ENCODE measurements around the gene HBS1L.

Gene HBS1L

DNA sequence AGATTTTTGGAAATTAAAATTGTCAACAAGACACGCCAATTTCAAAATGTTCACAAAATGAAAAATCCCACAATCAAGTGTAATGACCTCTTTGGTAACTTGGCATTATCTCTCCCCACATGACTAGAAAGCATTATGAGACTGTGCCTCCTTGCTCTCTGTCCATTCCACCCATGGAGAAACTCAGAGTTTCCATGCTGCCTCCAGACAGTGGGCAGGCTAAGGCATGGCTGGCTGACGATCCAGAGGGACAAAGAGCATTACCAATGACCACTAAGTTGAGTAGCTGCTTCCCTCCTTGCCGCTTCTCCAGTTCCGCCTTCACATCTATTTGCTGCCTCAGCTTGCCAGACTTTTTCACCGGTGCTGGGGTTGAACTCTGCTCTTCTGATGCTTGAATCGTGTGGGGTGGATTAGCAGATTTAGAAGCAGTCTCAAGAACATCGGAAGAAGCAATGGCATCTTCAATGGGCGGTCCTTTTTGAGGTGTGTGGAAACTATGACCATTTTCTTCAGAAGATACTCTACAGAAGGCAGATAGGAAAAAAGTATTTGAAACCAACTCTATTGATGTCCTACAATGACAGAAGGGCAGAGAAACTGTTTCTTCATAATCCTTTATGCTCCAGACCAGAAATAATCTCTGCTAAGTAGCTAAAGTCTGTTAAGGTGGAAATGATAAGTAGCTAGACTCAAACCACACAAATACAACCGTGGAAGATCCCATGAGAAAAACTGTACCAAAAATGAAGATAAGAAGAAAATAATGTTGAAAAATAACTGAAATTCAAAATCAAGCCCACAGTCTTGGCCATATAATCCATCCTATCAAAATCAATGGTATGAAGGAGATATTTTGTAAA is 57.3 kb downstream of the HBS1L start:
- DNase-seq (ENCODE audit: low read depth), result no peak

DNA sequence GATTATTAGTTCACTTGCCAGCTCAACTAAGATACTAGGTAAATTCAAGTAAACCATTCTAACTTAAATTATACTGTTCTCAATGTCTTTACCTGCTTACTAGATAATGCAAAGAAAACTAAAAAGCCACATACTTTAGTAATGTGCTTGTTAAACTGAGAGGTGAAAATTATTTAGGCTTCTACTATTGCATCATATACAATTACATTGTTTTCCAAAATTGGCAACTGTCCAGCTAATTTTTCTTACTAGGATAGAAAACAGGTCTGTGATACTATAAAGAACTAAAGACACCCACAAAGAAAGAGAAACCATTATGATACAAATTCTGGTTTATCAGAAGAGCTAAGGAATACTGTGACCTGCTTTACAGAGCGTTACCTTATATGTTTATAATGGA is 59.1 kb downstream of the HBS1L start:
- DNase-seq (ENCODE audit: low read depth), result no peak

DNA sequence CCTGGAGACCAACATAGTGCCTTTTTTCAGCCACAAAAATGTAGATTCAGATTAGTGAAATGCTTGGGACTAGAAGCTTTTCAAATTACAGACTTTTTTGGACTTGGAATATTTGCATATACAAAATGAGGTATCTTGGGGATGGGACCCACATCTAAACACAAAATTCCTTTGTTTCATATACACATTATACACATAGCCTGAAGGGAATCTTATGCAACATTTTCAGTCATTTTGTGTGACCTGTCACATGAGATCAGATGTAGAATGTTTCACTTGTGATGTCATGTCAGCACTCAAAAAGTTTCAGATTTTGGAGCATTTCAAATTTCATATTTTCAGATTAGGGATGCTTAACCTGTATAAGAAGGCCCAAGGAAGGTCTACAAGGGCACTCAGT is 60.2 kb downstream of the HBS1L start:
- no peak for DNase-seq (ENCODE audit: low read depth)

GRCh38 chr6:134992155-134992554 is 62.5 kb downstream of the HBS1L start:
- DNase-seq (ENCODE audit: low read depth), result no peak

GRCh38 chr6:134990262-134990661 is 64.4 kb downstream of the HBS1L start:
- DNase-seq (ENCODE audit: low read depth), result no peak

DNA sequence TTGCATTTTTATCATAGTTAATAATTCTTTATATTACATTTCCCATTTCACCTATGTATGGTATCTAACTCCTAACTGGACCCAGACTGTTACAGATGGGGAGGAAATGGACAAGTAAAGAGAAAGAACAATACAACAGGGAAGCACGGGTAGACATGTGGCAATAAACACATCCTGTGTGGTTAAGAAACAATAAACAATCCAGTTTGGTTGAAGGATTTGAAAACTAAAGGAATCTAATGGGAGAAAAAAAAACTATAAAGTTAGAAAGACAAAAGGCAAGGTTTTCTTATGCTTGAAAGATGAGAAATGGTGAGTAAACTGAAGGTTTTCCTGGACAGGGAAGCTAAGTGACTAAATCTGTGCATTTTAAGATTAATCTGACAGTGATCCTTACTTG is 69.8 kb downstream of the HBS1L start:
- peak; percentile 13 for DNase-seq (ENCODE audit: low read depth)

DNA sequence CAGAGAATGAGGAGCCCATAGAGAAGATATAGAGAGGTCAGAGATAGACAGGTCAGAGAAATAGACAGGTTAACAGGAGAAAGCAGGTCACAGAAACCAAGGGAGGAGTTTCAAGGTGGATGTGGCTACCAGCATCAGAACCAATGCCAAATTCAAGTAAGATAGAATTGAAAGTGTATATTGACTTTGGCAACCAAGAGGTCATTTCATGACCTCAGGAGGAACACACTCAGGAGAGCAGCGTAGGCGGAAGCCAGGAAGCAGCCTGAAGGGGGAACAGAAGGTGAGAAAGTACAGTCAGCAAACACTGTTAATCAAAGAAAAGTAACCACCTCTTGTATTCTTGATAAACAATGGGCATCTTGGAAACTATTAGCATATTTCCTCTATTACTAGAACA is 70.8 kb downstream of the HBS1L start:
- DNase-seq (ENCODE audit: low read depth), result no peak

GRCh38 chr6:134982161-134982560 is 72.5 kb downstream of the HBS1L start:
- DNase-seq (ENCODE audit: low read depth), result no peak

DNA sequence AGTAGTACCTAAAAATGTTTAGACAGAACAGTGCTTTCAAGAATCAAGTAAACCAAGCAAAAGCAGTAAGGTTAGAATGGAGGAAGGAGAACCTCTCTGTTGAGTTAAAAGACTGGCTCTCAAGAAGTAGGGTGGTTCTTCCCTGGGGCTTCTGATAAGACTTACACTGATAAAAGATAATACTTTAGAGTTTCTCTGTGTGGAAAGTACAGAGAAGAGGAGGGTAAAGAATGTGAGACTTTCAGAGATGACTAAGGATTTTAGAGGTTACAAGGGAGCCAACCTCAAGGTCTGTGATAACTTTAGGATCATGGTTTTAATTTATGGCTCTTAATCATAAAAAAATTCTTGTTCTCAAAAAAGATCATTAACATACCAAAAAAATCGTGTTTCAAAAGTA is 73.8 kb downstream of the HBS1L start:
- no peak for DNase-seq (ENCODE audit: low read depth)

- no peak for DNase-seq (ENCODE audit: low read depth)
Measured at GRCh38 chr6:134979142-134979541, 75.5 kb downstream of the HBS1L start.

- DNase-seq (ENCODE audit: low read depth), result no peak
Measured at GRCh38 chr6:134974370-134974769, 80.3 kb downstream of the HBS1L start.

GRCh38 chr6:134967711-134968110 is 86.9 kb downstream of the HBS1L start:
- DNase-seq (ENCODE audit: low read depth), result no peak

- DNase-seq (ENCODE audit: low read depth), result no peak
Measured at GRCh38 chr6:134964451-134965203, 90.0 kb downstream of the HBS1L start.

DNA sequence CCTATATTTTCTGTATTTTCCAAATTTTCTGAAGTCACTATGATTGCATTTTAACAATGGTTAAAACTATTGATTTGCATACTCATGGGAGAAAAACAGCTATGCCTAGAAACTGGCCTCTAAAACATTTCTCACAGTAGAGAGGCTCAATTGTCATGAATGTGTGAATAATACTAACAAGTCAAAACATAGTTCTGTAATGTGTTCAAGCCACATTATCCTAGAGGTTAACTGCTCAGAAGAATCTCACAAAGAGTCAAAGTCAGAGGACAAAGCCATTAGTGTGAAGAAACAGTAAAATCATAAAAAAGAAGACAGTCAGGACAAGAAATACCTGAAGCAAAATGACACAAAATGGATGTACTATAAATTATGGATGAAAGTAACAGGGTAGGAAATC is 92.2 kb downstream of the HBS1L start:
- DNase-seq (ENCODE audit: low read depth), result no peak

GRCh38 chr6:134961366-134961765 is 93.3 kb downstream of the HBS1L start:
- no peak for DNase-seq (ENCODE audit: low read depth)

GRCh38 chr6:134959603-134960002 is 95.0 kb downstream of the HBS1L start:
- no peak for DNase-seq (ENCODE audit: low read depth)

DNA sequence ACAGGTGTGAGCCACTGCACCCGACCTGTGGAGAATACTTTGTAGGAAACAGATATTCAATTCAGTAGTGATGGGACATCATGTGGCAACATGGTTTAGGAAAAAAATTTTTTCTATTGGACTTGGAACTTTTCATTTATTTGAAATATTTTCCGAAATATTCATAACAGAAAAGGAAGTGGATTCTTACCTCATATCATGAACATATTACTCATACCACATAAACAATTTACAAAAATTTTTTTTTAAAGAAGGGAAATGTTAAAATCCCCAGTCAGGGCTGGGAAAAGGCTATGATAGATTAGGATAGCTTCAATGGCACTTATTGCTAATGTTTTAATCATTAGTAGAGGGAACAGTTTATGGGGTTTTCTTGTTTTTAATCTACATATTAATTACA is 97.9 kb downstream of the HBS1L start:
- peak; percentile 21 for DNase-seq (ENCODE audit: low read depth)

DNA sequence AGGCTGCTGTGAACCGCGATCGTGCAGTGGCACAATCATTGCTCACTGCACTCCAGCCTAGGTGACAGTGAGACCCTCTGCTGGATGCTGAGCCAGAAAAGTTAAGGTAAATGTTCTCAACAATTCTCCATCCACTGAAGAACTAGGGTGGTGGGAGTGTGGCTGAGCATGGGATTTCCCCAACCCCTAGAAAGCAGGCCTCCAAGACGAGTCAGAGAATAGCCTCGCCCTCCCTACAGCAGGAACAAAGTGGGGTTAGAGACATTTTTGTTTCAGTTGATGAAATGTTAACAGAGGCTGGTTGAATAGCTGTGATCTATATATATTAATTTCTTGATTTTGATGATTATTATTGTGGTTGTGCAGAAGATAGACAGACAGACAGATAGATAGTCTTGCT is 98.6 kb downstream of the HBS1L start:
- no peak for DNase-seq (ENCODE audit: low read depth)

DNA sequence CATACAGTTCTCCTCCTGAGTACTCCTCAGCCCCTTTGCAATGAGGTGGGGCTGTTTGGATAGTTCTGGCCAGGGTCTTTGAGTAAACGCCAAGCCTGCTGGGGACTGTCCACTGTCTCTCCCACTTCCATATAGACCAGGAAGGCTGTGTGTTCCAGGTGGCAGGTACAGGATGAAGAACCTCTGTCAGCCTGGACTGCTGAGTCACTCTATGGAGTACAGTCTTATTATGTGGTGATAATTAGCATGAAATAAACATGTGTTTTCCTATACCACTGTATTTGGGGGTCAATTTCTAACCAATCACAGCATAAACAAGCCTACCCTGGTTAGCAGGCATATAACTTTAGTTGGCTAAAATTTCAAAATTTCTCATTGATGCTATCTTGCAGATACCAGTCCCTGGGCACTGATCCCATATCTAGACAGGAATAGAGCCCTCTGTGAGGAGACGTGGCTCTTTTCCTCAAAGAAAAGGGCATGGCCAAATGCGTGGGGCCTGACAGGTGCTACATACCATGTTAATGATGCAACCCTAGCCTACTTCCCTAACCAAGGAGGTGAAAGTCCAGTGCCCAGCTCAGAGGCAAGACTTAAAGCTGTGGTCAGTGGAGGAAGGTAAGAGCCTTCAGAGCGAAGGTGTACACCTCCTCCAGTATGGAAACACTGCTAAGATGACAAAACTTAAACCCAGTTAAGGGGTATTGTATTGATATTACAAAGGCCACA is 100.2 kb downstream of the HBS1L start:
- no peak for DNase-seq (ENCODE audit: low read depth)

DNA sequence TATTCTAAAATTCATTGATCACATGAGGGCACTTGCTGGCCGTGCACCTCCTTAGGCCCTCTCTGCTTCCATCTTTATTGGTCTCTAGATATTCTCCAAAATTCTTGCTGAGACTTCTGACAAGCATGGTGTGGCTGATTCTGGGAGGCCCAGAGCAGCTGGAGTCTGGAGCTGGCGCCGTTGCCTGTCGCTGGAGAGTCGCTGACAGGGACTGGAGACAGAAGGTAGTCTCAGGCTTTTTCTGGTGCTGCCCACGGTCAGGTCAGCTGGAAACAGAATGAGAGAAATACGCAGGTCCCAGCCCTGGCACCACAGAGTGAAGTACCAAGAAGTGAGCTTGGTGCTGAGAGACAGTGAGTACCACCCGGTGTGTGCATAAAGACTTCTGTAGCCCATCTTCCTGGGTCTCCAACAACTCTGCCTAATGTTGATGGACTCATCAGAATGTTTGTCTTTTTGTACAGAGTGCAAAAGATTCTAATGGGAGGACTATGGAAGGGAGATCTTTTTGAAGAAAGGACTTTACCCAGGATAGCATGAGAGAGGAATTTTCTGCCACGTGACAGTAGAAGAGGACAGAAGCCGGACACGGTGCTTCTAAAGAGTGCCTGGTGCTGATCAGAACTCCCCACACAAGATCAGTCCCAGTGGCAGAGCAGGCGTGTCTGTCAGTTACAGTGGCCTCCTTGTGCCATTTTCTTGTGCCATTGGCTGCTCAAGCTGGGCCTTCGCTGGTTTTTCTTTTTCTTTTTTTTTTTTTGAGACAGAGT is 102.9 kb downstream of the HBS1L start:
- DNase-seq (ENCODE audit: low read depth), result no peak

DNA sequence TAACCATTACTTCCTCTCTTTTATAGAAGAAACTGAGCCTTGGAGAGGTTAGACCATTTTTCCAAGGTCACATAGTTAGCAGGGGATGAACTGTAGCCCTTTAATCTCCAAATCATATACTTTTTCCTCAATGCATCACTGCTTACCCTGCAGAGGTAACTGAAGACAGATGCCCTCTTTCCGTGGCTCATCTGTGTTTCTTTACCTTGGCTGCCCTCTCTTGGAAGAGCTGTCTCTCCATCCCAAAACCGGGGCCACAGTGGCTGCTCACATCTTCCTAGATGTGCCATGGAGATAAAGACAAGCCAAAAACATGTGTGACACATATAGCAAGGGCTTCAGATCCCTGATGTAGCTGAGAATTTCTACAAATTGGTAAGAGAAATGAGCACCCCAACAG is 104.1 kb downstream of the HBS1L start:
- no peak for DNase-seq (ENCODE audit: low read depth)

- no peak for DNase-seq (ENCODE audit: low read depth)
Measured at GRCh38 chr6:134949927-134950326, 104.7 kb downstream of the HBS1L start, which contains the start of gene ALDH8A1. ALDH8A1 (minus strand) TSS chr6:134950101; CDS start chr6:134950053, 48 bp downstream.

Data from fibroblast of gingiva (primary cell).